ENCODE results near the gene GPATCH1. TPM values are rescaled to one million over a fixed set of nuclear protein-coding genes. Genes with fewer than 3 reads are reported as not detected.
A peak's percentile ranks its signal among the peaks of the same experiment; 100 is the strongest.

Gene GPATCH1
- total and polyA plus RNA-seq, 9 of the 15 experiments (the other 6 are each of a cell fraction or from before 2014, with no cell fraction given) = 3.7 to 9.7 (median 7.7) TPM

GRCh38 chr19:33100894-33101644 lies 20.1 kb downstream of the GPATCH1 start (continued):
- no peak for TF ChIP-seq MEF2A (IDR thresholded peaks at IDR 0.05; ENCODE audit: control insufficient read depth, low read depth, low read length)
- no peak for TF ChIP-seq EZH2 (IDR thresholded peaks at IDR 0.05; ENCODE audit: borderline replicate concordance, low read depth, low read length)
- TF ChIP-seq, protein P1, sequence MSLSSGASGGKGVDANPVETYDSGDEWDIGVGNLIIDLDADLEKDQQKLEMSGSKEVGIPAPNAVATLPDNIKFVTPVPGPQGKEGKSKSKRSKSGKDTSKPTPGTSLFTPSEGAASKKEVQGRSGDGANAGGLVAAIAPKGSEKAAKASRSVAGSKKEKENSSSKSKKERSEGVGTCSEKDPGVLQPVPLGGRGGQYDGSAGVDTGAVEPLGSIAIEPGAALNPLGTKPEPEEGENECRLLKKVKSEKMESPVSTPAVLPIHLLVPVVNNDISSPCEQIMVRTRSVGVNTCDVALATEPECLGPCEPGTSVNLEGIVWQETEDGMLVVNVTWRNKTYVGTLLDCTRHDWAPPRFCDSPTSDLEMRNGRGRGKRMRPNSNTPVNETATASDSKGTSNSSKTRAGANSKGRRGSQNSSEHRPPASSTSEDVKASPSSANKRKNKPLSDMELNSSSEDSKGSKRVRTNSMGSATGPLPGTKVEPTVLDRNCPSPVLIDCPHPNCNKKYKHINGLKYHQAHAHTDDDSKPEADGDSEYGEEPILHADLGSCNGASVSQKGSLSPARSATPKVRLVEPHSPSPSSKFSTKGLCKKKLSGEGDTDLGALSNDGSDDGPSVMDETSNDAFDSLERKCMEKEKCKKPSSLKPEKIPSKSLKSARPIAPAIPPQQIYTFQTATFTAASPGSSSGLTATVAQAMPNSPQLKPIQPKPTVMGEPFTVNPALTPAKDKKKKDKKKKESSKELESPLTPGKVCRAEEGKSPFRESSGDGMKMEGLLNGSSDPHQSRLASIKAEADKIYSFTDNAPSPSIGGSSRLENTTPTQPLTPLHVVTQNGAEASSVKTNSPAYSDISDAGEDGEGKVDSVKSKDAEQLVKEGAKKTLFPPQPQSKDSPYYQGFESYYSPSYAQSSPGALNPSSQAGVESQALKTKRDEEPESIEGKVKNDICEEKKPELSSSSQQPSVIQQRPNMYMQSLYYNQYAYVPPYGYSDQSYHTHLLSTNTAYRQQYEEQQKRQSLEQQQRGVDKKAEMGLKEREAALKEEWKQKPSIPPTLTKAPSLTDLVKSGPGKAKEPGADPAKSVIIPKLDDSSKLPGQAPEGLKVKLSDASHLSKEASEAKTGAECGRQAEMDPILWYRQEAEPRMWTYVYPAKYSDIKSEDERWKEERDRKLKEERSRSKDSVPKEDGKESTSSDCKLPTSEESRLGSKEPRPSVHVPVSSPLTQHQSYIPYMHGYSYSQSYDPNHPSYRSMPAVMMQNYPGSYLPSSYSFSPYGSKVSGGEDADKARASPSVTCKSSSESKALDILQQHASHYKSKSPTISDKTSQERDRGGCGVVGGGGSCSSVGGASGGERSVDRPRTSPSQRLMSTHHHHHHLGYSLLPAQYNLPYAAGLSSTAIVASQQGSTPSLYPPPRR (CRISPR knock-in tag; IDR thresholded peaks at IDR 0.05; ENCODE audit: borderline replicate concordance) = no peak
- no peak for TF ChIP-seq SMAD1 (IDR thresholded peaks at IDR 0.05; ENCODE audit: low read depth, low read length, partially characterized antibody)
- TF ChIP-seq, protein P2, sequence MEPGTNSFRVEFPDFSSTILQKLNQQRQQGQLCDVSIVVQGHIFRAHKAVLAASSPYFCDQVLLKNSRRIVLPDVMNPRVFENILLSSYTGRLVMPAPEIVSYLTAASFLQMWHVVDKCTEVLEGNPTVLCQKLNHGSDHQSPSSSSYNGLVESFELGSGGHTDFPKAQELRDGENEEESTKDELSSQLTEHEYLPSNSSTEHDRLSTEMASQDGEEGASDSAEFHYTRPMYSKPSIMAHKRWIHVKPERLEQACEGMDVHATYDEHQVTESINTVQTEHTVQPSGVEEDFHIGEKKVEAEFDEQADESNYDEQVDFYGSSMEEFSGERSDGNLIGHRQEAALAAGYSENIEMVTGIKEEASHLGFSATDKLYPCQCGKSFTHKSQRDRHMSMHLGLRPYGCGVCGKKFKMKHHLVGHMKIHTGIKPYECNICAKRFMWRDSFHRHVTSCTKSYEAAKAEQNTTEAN (CRISPR knock-in tag; IDR thresholded peaks at IDR 0.05) = no peak
- no peak for TF ChIP-seq HBP1 (CRISPR knock-in tag; IDR thresholded peaks at IDR 0.05)
- TF ChIP-seq BRD9 (IDR thresholded peaks at IDR 0.05; ENCODE audit: low read depth, partially characterized antibody) = no peak
- TF ChIP-seq, protein P3, sequence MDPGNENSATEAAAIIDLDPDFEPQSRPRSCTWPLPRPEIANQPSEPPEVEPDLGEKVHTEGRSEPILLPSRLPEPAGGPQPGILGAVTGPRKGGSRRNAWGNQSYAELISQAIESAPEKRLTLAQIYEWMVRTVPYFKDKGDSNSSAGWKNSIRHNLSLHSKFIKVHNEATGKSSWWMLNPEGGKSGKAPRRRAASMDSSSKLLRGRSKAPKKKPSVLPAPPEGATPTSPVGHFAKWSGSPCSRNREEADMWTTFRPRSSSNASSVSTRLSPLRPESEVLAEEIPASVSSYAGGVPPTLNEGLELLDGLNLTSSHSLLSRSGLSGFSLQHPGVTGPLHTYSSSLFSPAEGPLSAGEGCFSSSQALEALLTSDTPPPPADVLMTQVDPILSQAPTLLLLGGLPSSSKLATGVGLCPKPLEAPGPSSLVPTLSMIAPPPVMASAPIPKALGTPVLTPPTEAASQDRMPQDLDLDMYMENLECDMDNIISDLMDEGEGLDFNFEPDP (CRISPR knock-in tag; IDR thresholded peaks at IDR 0.05) = no peak
- no peak for TF ChIP-seq GTF2B (IDR thresholded peaks at IDR 0.05; ENCODE audit: extremely low read depth, insufficient read length)
- 0 out of 4 replicates have a peak, but pooled peaks of 1 of the 2 experiments have one; percentile 26 for TF ChIP-seq NRF1 (conservative IDR thresholded peaks at IDR 0.05 in 1 of 2, IDR thresholded peaks at IDR 0.05 in 1 of 2)
- TF ChIP-seq ZNF133 (CRISPR knock-in tag; IDR thresholded peaks at IDR 0.05) = no peak
- peak; percentile 40; the same call in 1 of the 2 replicates for TF ChIP-seq RB1 (IDR thresholded peaks at IDR 0.05; ENCODE audit: low read depth)
- TF ChIP-seq SMC3 (conservative IDR thresholded peaks at IDR 0.05; ENCODE audit: insufficient read depth, low read depth, low read length) = no peak
- no peak for TF ChIP-seq DDX20 (tag; IDR thresholded peaks at IDR 0.05; ENCODE audit: low read depth)
- no peak for TF ChIP-seq PCBP1 (IDR thresholded peaks at IDR 0.05; ENCODE audit: low read depth, low read length, poor library complexity, severe bottlenecking)
- TF ChIP-seq MYNN (IDR thresholded peaks at IDR 0.05) = 0 out of 2 replicates have a peak, but pooled peaks have one; percentile 40
- no peak for TF ChIP-seq MYNN (CRISPR knock-in tag; IDR thresholded peaks at IDR 0.05)
- no peak for TF ChIP-seq THRAP3 (IDR thresholded peaks at IDR 0.05; ENCODE audit: borderline replicate concordance)

Data from K562 (cell line).